HepG2 (cell line): ENCODE results near the gene NELL2. TPM values are rescaled to one million over a fixed set of nuclear protein-coding genes. Genes with fewer than 3 reads are reported as not detected.

Experiments used
- ATAC-seq: fragments of 200-7000 bp; cut with Tn5 transposase; 3 replicates; pipeline ENCODE4 v1.9.1; 2020; ENCODE audit warnings: mild to moderate bottlenecking, moderate library complexity
- BruUV-seq: library from RNA; stranded (reverse); fragments of 400-500 nt; replicated peaks from 2 replicates; lab custom pipeline; 2021; lab: Mats Ljungman, UMichigan
- CTCF ChIA-PET: fragments of 300-600 bp; formaldehyde crosslinking; extraction: SDS; loops from one replicate; lab custom pipeline; 2021; ENCODE audit warnings: low total read pairs, inconsistent platforms, low intra/inter-chr PET ratio; lab: Yijun Ruan, JAX
- POLR2A ChIA-PET: fragments of 350-600 bp; sonication (Branson Sonifier 250); formaldehyde crosslinking; loops from one replicate; lab custom pipeline; 2020; ENCODE audit warnings: antibody characterized with exemption, inconsistent platforms; lab: Yijun Ruan, JAX
- DNase-seq: peaks from one replicate; pipeline ENCODE4 v3.0.0-alpha.2; 2015; ENCODE audit warnings: low spot score
- FAIRE-seq: peaks from 3 replicates; lab custom pipeline; 2011; peaks lifted over from hg19 to GRCh38; lab: Jason Lieb, UNC
- H2AFZ ChIP-seq: one replicate; pipeline ENCODE4 v1.6.1; 2011; ENCODE audit warnings: low read length, inconsistent platforms
- H3K27ac ChIP-seq: fragments of 300-600 bp; 3 replicates; pipeline ENCODE4 v1.8.0; 2011; ENCODE audit warnings: mixed run types, mild to moderate bottlenecking, mixed read lengths, low read length, inconsistent platforms; ENCODE audit not compliant: insufficient read depth; ENCODE audit errors: extremely low read length
- H3K27me3 ChIP-seq, 2 experiments: fragments of 200-600 bp in 1 of 2; 2 replicates in 1 of 2; 3 replicates in 1 of 2; pipeline versions ENCODE4 v1.6.0 to v1.8.0; 2011; ENCODE audit warnings: low read length in 2 of 2, mild to moderate bottlenecking in 2 of 2, moderate library complexity in 2 of 2, inconsistent platforms in 1 of 2; ENCODE audit not compliant: insufficient read depth in 2 of 2, control insufficient read depth in 1 of 2
- H3K36me3 ChIP-seq, 2 experiments: fragments of 200-600 bp in 1 of 2; replicated peaks in 1 of 2; 2 replicates in 1 of 2; 3 replicates in 1 of 2; pipeline versions ENCODE4 v1.5.1 to v1.8.0; 2011; ENCODE audit warnings: low read length in 2 of 2, inconsistent platforms in 1 of 2; ENCODE audit not compliant: insufficient read depth in 2 of 2, control insufficient read depth in 1 of 2
- H3K4me1 ChIP-seq: 2 replicates; pipeline ENCODE4 v1.5.1; 2012; ENCODE audit warnings: low read length, inconsistent platforms; ENCODE audit not compliant: insufficient read depth
- H3K4me2 ChIP-seq: 2 replicates; pipeline ENCODE4 v1.6.0; 2011; ENCODE audit warnings: low read depth, low read length, inconsistent platforms
- H3K4me3 ChIP-seq, 3 experiments: fragments of 200-600 bp in 1 of 3; sonication (generic), shearing (Covaris generic) in 1 of 3; replicated peaks in 1 of 3; 2 replicates each; pipeline ENCODE4 v1.5.1; 2011 to 2016; ENCODE audit warnings: low read length in 3 of 3, inconsistent platforms in 2 of 3, low read depth in 2 of 3, mild to moderate bottlenecking in 2 of 3, control low read depth in 1 of 3, mixed read lengths in 1 of 3; ENCODE audit not compliant: insufficient read depth in 1 of 3
- H3K79me2 ChIP-seq: one replicate; pipeline ENCODE4 v1.6.1; 2011; ENCODE audit warnings: low read length, inconsistent platforms; ENCODE audit not compliant: insufficient read depth
- H3K9ac ChIP-seq: 2 replicates; pipeline ENCODE4 v1.6.0; 2011; ENCODE audit warnings: mild to moderate bottlenecking, low read depth, low read length, inconsistent platforms; ENCODE audit not compliant: insufficient read depth
- H3K9me3 ChIP-seq: 2 replicates; pipeline ENCODE4 v1.5.1; 2012; ENCODE audit warnings: mild to moderate bottlenecking, low read length
- H4K20me1 ChIP-seq: 2 replicates; pipeline ENCODE4 v1.6.0; 2011; ENCODE audit warnings: inconsistent platforms, mild to moderate bottlenecking, low read length, moderate library complexity; ENCODE audit not compliant: insufficient read depth
- BCL6 ChIP-seq: IDR thresholded peaks from 2 replicates; pipeline ENCODE4 v1.6.1; 2016; ENCODE audit warnings: missing genetic modification reagents, missing compliant biosample characterization
- CREM ChIP-seq, 2 experiments: sonication (generic) in 1 of 2; formaldehyde crosslinking in 1 of 2; IDR thresholded peaks; 2 replicates each; pipeline versions ENCODE4 v1.4.0 to v1.6.1; 2016 to 2020; ENCODE audit warnings: antibody characterized with exemption in 1 of 2, mild to moderate bottlenecking in 1 of 2, missing genetic modification reagents in 1 of 2
- DNMT1 ChIP-seq: sonication (generic); formaldehyde crosslinking; IDR thresholded peaks from 2 replicates; pipeline ENCODE4 v1.5.1; 2020; ENCODE audit warnings: mild to moderate bottlenecking, missing genetic modification reagents
- DPF2 ChIP-seq: sonication (generic); formaldehyde crosslinking; IDR thresholded peaks from 2 replicates; pipeline ENCODE4 v1.4.0; 2020; ENCODE audit warnings: mild to moderate bottlenecking, low read depth, missing genetic modification reagents, borderline replicate concordance
- ESRRA ChIP-seq: sonication (generic); formaldehyde crosslinking; IDR thresholded peaks from 2 replicates; pipeline ENCODE4 v1.5.1; 2020; ENCODE audit warnings: mild to moderate bottlenecking, low read depth, missing genetic modification reagents
- FOXM1 ChIP-seq: sonication (generic); formaldehyde crosslinking; IDR thresholded peaks from 2 replicates; pipeline ENCODE4 v1.5.0; 2020; ENCODE audit warnings: missing genetic modification reagents
- HNF4G ChIP-seq, 2 experiments: sonication (generic) in 1 of 2; formaldehyde crosslinking in 1 of 2; IDR thresholded peaks; 2 replicates each; pipeline versions ENCODE4 v1.4.0 to v1.6.1; 2011 to 2020; ENCODE audit warnings: borderline replicate concordance in 2 of 2, low read depth in 2 of 2, mild to moderate bottlenecking in 2 of 2, low read length in 1 of 2, missing genetic modification reagents in 1 of 2, moderate library complexity in 1 of 2
- MYC ChIP-seq: sonication (generic); formaldehyde crosslinking; IDR thresholded peaks from 2 replicates; pipeline ENCODE4 v1.9.0; 2021; ENCODE audit warnings: missing genetic modification reagents, borderline replicate concordance
- RFXANK ChIP-seq: IDR thresholded peaks from 2 replicates; pipeline ENCODE4 v1.6.1; 2016
- SMYD3 ChIP-seq: sonication (generic); formaldehyde crosslinking; IDR thresholded peaks from 2 replicates; pipeline ENCODE4 v1.8.1; 2023; ENCODE audit warnings: mild to moderate bottlenecking, missing genetic modification reagents
- ZBTB20 ChIP-seq: sonication (generic); formaldehyde crosslinking; IDR thresholded peaks from 2 replicates; pipeline ENCODE4 v1.8.1; 2023; ENCODE audit warnings: missing genetic modification reagents, low read depth, mild to moderate bottlenecking, borderline replicate concordance
- ZNF17 ChIP-seq: sonication (generic); formaldehyde crosslinking; IDR thresholded peaks from 2 replicates; pipeline ENCODE4 v1.5.0; 2020; ENCODE audit warnings: mild to moderate bottlenecking, missing genetic modification reagents
- ZNF232 ChIP-seq: sonication (generic); formaldehyde crosslinking; IDR thresholded peaks from 2 replicates; pipeline ENCODE4 v1.4.0; 2020; ENCODE audit warnings: missing genetic modification reagents, borderline replicate concordance
- ZNF441 ChIP-seq: sonication (generic); formaldehyde crosslinking; IDR thresholded peaks from 2 replicates; pipeline ENCODE4 v1.7.0; 2021; ENCODE audit warnings: missing genetic modification reagents, borderline replicate concordance
- WGBS: methylation state at CpG from one replicate; pipeline ENCODE4 v1.1.6; 2017; ENCODE audit warnings: low lambda C conversion rate; 5-methylcytosine and 5-hydroxymethylcytosine counted together
- in situ Hi-C: cut with HindIII; loops from 2 replicates; pipeline ENCODE4 v1.10.0; 2017; ENCODE audit warnings: low pct_unique_long_range_greater_than_20kb; ENCODE audit not compliant: extremely low pct_ligation_motif_present
- intact Hi-C: fragments of 100-400 bp; cut with micrococcal nuclease; formaldehyde crosslinking; loops from one replicate; pipeline ENCODE4 v1.10.0; 2022; ENCODE audit not compliant: unreplicated experiment
- polyA plus RNA-seq, 8 experiments: library from polyadenylated mRNA; depleted of rRNA in 3 of 8; stranded (reverse) in 7 of 8; unstranded in 1 of 8; fragments of >200 nt; fragmentation: Illumina TruSeq in 4 of 8; extraction: Trizol in 4 of 8; gene quantifications; 2 replicates each; pipeline versions ENCODE4 v1.2.1 to v1.2.3, GENCODE V29; 2011 to 2016; ENCODE audit warnings: low read depth in 4 of 8, missing spikeins in 1 of 8, mixed read lengths in 1 of 8; ENCODE audit not compliant: insufficient read depth in 1 of 8
- total RNA-seq, 5 experiments: library from RNA; depleted of rRNA; stranded (reverse); fragments of >200 nt; fragmentation: Illumina TruSeq; extraction: Trizol; gene quantifications; 2 replicates each; pipeline ENCODE4 v1.2.3, GENCODE V29; 2016; ENCODE audit warnings: low read depth in 1 of 5
- TF ChIP-seq, protein P1 (sequence below): sonication (generic); formaldehyde crosslinking; conservative IDR thresholded peaks from 2 replicates; pipeline ENCODE4 v1.8.0; 2022; ENCODE audit warnings: low read depth, missing genetic modification reagents
- TF ChIP-seq, protein P2 (sequence below): sonication (generic); formaldehyde crosslinking; IDR thresholded peaks from 2 replicates; pipeline ENCODE4 v1.5.0; 2020; ENCODE audit warnings: missing genetic modification reagents
- TF ChIP-seq, protein P3 (sequence below): sonication (generic); formaldehyde crosslinking; IDR thresholded peaks from 2 replicates; pipeline ENCODE4 v1.5.0; 2020; ENCODE audit warnings: mild to moderate bottlenecking, missing genetic modification reagents
- TF ChIP-seq, protein P4 (sequence below): sonication (generic); IDR thresholded peaks from 2 replicates; pipeline ENCODE4 v1.6.1; 2016; ENCODE audit warnings: low read depth, borderline replicate concordance

The NELL2 gene
- total and polyA plus RNA-seq, 2 of the 13 experiments (the other 11 are each of a cell fraction or from before 2014, with no cell fraction given): 0.11 TPM; not detected in 1

DNA sequence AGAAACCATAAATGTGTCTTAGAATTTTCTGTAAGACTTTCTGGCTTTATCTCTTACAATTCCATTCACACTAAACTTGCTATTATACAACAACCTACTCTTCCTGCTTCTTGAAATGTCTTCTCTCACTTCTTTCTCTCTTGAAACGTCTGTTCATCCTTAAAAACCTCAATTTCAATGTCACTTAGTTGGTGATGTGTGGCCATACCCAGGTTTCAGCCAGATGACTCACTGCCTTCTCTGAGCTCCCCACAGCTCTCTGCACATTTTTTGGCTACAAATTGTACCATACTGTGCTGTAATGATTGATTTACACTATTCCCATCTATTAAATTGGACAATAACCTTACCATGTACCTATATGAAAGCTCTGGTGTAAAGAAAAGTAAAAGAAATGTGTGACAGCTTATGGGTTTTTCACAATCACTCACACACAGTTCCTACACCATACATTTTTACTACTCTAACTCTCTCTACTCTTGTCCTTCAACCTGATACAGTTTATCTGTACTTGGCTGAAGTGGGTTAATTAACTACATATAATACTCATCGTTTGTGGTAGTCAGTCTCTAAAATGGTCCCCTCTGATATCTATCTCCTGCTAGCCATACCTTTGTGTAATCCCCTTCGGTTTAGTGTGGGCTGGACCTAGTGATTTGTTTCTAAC lies 222.1 kb downstream of the NELL2 start:
- no TSS peak for BruUV-seq
- WGBS: 6% methylated on average over 3 of the region's 3 CpGs
- H3K9me3 ChIP-seq: no peaks in the 10 kb centered on the region
- H3K27me3 ChIP-seq: no peaks in the 10 kb centered on the region
- no peak for FAIRE-seq
- in situ Hi-C loops (no loop called here), intact Hi-C loops (no loop called here)
- ChIA-PET CTCF (no interaction called here), POLR2A (no interaction called here)
- H3K9ac ChIP-seq: no peak overlapping the region
- H3K4me3 ChIP-seq: no peak overlapping the region
- no peak overlapping the region for H3K4me2 ChIP-seq
- DNase-seq: no peak
- H4K20me1 ChIP-seq: no peaks in the 10 kb centered on the region
- no peak overlapping the region for H2AFZ ChIP-seq
- H3K4me1 ChIP-seq: no peaks in the 10 kb centered on the region
- no peaks in the 10 kb centered on the region for H3K36me3 ChIP-seq
- no peak overlapping the region for H3K27ac ChIP-seq
- no peaks in the 10 kb centered on the region for H3K79me2 ChIP-seq
- ATAC-seq: no peak
- TF ChIP-seq, protein P1, sequence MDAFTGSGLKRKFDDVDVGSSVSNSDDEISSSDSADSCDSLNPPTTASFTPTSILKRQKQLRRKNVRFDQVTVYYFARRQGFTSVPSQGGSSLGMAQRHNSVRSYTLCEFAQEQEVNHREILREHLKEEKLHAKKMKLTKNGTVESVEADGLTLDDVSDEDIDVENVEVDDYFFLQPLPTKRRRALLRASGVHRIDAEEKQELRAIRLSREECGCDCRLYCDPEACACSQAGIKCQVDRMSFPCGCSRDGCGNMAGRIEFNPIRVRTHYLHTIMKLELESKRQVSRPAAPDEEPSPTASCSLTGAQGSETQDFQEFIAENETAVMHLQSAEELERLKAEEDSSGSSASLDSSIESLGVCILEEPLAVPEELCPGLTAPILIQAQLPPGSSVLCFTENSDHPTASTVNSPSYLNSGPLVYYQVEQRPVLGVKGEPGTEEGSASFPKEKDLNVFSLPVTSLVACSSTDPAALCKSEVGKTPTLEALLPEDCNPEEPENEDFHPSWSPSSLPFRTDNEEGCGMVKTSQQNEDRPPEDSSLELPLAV (CRISPR knock-in tag): no peak
- TF ChIP-seq ZNF232 (CRISPR knock-in tag) (no peak), MYC (CRISPR knock-in tag) (no peak), DPF2 (CRISPR knock-in tag) (no peak), ZBTB20 (CRISPR knock-in tag) (no peak), ZNF441 (CRISPR knock-in tag) (no peak), SMYD3 (CRISPR knock-in tag) (no peak), CREM (IDR thresholded peaks at IDR 0.05) (no peak), CREM (CRISPR knock-in tag; IDR thresholded peaks at IDR 0.05) (no peak), HNF4G (IDR thresholded peaks at IDR 0.05; ENCODE audit: borderline replicate concordance, low read depth, low read length) (no peak), HNF4G (CRISPR knock-in tag; IDR thresholded peaks at IDR 0.05; ENCODE audit: borderline replicate concordance, low read depth) (no peak), FOXM1 (CRISPR knock-in tag) (no peak), DNMT1 (no peak), ZNF17 (no peak), ESRRA (CRISPR knock-in tag) (no peak), RFXANK (CRISPR knock-in tag) (no peak), BCL6 (CRISPR knock-in tag) (no peak)
- TF ChIP-seq, protein P2, sequence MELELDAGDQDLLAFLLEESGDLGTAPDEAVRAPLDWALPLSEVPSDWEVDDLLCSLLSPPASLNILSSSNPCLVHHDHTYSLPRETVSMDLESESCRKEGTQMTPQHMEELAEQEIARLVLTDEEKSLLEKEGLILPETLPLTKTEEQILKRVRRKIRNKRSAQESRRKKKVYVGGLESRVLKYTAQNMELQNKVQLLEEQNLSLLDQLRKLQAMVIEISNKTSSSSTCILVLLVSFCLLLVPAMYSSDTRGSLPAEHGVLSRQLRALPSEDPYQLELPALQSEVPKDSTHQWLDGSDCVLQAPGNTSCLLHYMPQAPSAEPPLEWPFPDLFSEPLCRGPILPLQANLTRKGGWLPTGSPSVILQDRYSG: no peak
- TF ChIP-seq, protein P3, sequence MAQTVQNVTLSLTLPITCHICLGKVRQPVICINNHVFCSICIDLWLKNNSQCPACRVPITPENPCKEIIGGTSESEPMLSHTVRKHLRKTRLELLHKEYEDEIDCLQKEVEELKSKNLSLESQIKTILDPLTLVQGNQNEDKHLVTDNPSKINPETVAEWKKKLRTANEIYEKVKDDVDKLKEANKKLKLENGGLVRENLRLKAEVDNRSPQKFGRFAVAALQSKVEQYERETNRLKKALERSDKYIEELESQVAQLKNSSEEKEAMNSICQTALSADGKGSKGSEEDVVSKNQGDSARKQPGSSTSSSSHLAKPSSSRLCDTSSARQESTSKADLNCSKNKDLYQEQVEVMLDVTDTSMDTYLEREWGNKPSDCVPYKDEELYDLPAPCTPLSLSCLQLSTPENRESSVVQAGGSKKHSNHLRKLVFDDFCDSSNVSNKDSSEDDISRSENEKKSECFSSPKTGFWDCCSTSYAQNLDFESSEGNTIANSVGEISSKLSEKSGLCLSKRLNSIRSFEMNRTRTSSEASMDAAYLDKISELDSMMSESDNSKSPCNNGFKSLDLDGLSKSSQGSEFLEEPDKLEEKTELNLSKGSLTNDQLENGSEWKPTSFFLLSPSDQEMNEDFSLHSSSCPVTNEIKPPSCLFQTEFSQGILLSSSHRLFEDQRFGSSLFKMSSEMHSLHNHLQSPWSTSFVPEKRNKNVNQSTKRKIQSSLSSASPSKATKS (CRISPR knock-in tag): no peak
- TF ChIP-seq, protein P4, sequence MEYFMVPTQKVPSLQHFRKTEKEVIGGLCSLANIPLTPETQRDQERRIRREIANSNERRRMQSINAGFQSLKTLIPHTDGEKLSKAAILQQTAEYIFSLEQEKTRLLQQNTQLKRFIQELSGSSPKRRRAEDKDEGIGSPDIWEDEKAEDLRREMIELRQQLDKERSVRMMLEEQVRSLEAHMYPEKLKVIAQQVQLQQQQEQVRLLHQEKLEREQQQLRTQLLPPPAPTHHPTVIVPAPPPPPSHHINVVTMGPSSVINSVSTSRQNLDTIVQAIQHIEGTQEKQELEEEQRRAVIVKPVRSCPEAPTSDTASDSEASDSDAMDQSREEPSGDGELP: no peak
